SU-DHL-6 (cell line): ENCODE data around the gene TLR10.

Experiments used
- H2AFZ ChIP-seq: fragments of 200-600 bp; sonication (generic); 2 replicates; pipeline ENCODE4 v1.6.1; 2014; ENCODE audit warnings: low read depth, mild to moderate bottlenecking, moderate library complexity, mixed read lengths, antibody characterized with exemption, low read length; ENCODE audit not compliant: severe bottlenecking
- H3F3A ChIP-seq: fragments of 200-600 bp; shearing (Covaris generic); 2 replicates; pipeline ENCODE4 v1.6.0; 2016; ENCODE audit warnings: antibody characterized with exemption, mild to moderate bottlenecking; ENCODE audit not compliant: insufficient read depth
- H3K27ac ChIP-seq: fragments of 200-600 bp; sonication (generic); 2 replicates; pipeline ENCODE4 v1.5.1; 2016; ENCODE audit warnings: low read depth, mild to moderate bottlenecking, low read length, moderate library complexity, mixed read lengths
- H3K27me3 ChIP-seq: fragments of 200-600 bp; sonication (generic), shearing (Covaris generic); 2 replicates; pipeline ENCODE4 v1.6.0; 2014; ENCODE audit warnings: mild to moderate bottlenecking, low read length
- H3K36me3 ChIP-seq: fragments of 200-600 bp; sonication (generic); 2 replicates; pipeline ENCODE4 v1.6.1; 2014; ENCODE audit warnings: mild to moderate bottlenecking, low read length, mixed read lengths
- H3K4me2 ChIP-seq: fragments of 300-600, 200-600 bp; shearing (Covaris generic), sonication (generic); 2 replicates; pipeline ENCODE4 v1.6.0; 2014; ENCODE audit warnings: low read length, low read depth, mild to moderate bottlenecking; ENCODE audit not compliant: poor library complexity, severe bottlenecking
- H3K4me3 ChIP-seq: fragments of 200-600 bp; sonication (generic); 2 replicates; pipeline ENCODE4 v1.5.1; 2014; ENCODE audit warnings: antibody characterized with exemption, low read length, mild to moderate bottlenecking, mixed read lengths; ENCODE audit not compliant: insufficient read depth, poor library complexity, severe bottlenecking
- H3K79me2 ChIP-seq: fragments of 200-600 bp; sonication (generic); 2 replicates; pipeline ENCODE4 v1.6.1; 2014; ENCODE audit warnings: mild to moderate bottlenecking, low read length, moderate library complexity; ENCODE audit not compliant: insufficient read depth
- H3K9ac ChIP-seq: fragments of 200-600 bp; sonication (generic); 2 replicates; pipeline ENCODE4 v1.7.0; 2014; ENCODE audit warnings: mild to moderate bottlenecking, low read length
- H3K9me2 ChIP-seq: fragments of 200-600 bp; sonication (generic); replicated peaks from 2 replicates; pipeline ENCODE4 v1.6.1; 2014; ENCODE audit warnings: low read length; ENCODE audit not compliant: insufficient read depth
- H3K9me3 ChIP-seq: fragments of 200-600 bp; sonication (generic); 2 replicates; pipeline ENCODE4 v1.6.1; 2014; ENCODE audit warnings: low read length, mixed read lengths; ENCODE audit not compliant: insufficient read depth
- H4K20me1 ChIP-seq: fragments of 200-600 bp; sonication (generic); 2 replicates; pipeline ENCODE4 v1.6.1; 2014; ENCODE audit warnings: low read depth, mild to moderate bottlenecking, antibody characterized with exemption, low read length, moderate library complexity, mixed read lengths
- CTCF ChIP-seq: fragments of 200-600 bp; sonication (generic); IDR thresholded peaks from one replicate; pipeline ENCODE4 v1.5.1; 2017; ENCODE audit warnings: antibody characterized with exemption, mild to moderate bottlenecking, low read length, moderate library complexity; ENCODE audit not compliant: insufficient read depth, poor library complexity, severe bottlenecking
- EZH2phosphoT487 ChIP-seq: fragments of 200-600 bp; sonication (generic), shearing (Covaris generic); conservative IDR thresholded peaks from 2 replicates; pipeline ENCODE4 v1.6.1; 2018; ENCODE audit warnings: mild to moderate bottlenecking, antibody characterized with exemption, low read length, moderate library complexity, mixed read lengths

TLR10 gene

GRCh38 chr4:38749336-38749735 lies 33.5 kb downstream of the TLR10 start:
- H3K27me3 ChIP-seq: no peaks in the 10 kb centered on the region
- no peaks in the 10 kb centered on the region for H3K79me2 ChIP-seq
- H3K9ac ChIP-seq: no peak overlapping the region
- TF ChIP-seq EZH2phosphoT487 (no peak), CTCF (no peak)
- H2AFZ ChIP-seq: no peak overlapping the region
- no peak overlapping the region for H3K27ac ChIP-seq
- no peaks in the 10 kb centered on the region for H3K36me3 ChIP-seq
- no peak overlapping the region for H3K4me2 ChIP-seq
- no peaks in the 10 kb centered on the region for H3F3A ChIP-seq
- H4K20me1 ChIP-seq: no peaks in the 10 kb centered on the region
- H3K4me3 ChIP-seq: no peak overlapping the region
- H3K9me3 ChIP-seq: peaks cover 21% of the 10 kb centered on the region; the same call in 1 of the 2 replicates
- no peaks in the 10 kb centered on the region for H3K9me2 ChIP-seq

- H3K4me2 ChIP-seq: no peak overlapping the region
- peaks cover 21% of the 10 kb centered on the region; the same call in 1 of the 2 replicates for H3K9me3 ChIP-seq
- H3K9ac ChIP-seq: no peak overlapping the region
- no peaks in the 10 kb centered on the region for H3K36me3 ChIP-seq
- H3K79me2 ChIP-seq: no peaks in the 10 kb centered on the region
- H3K4me3 ChIP-seq: no peak overlapping the region
- H4K20me1 ChIP-seq: no peaks in the 10 kb centered on the region
- H3K27ac ChIP-seq: no peak overlapping the region
- H3K27me3 ChIP-seq: no peaks in the 10 kb centered on the region
- H2AFZ ChIP-seq: no peak overlapping the region
- H3K9me2 ChIP-seq: no peaks in the 10 kb centered on the region
- H3F3A ChIP-seq: no peaks in the 10 kb centered on the region
- TF ChIP-seq EZH2phosphoT487 (no peak), CTCF (no peak)
These were observed 35.2 kb downstream of the TLR10 start for GRCh38 chr4:38747629-38748028.

GRCh38 chr4:38745881-38746280 lies 36.9 kb downstream of the TLR10 start:
- H3F3A ChIP-seq: no peaks in the 10 kb centered on the region
- TF ChIP-seq CTCF (no peak), EZH2phosphoT487 (no peak)
- no peaks in the 10 kb centered on the region for H3K79me2 ChIP-seq
- peaks cover 21% of the 10 kb centered on the region; the same call in 1 of the 2 replicates for H3K9me3 ChIP-seq
- H3K4me3 ChIP-seq: no peak overlapping the region
- no peak overlapping the region for H2AFZ ChIP-seq
- no peak overlapping the region for H3K9ac ChIP-seq
- no peaks in the 10 kb centered on the region for H3K36me3 ChIP-seq
- no peak overlapping the region for H3K4me2 ChIP-seq
- no peaks in the 10 kb centered on the region for H3K27me3 ChIP-seq
- H3K27ac ChIP-seq: no peak overlapping the region
- no peaks in the 10 kb centered on the region for H4K20me1 ChIP-seq
- H3K9me2 ChIP-seq: no peaks in the 10 kb centered on the region

GRCh38 chr4:38743866-38744265 lies 38.9 kb downstream of the TLR10 start:
- H3K27me3 ChIP-seq: no peaks in the 10 kb centered on the region
- peaks cover 20% of the 10 kb centered on the region; the same call in 1 of the 2 replicates for H3K9me3 ChIP-seq
- no peaks in the 10 kb centered on the region for H3F3A ChIP-seq
- H3K9me2 ChIP-seq: no peaks in the 10 kb centered on the region
- TF ChIP-seq EZH2phosphoT487: no peak
- TF ChIP-seq CTCF: no peak
- no peak overlapping the region for H2AFZ ChIP-seq
- H3K27ac ChIP-seq: no peak overlapping the region
- H4K20me1 ChIP-seq: no peaks in the 10 kb centered on the region
- no peaks in the 10 kb centered on the region for H3K79me2 ChIP-seq
- no peaks in the 10 kb centered on the region for H3K36me3 ChIP-seq
- no peak overlapping the region for H3K4me3 ChIP-seq
- H3K9ac ChIP-seq: no peak overlapping the region
- H3K4me2 ChIP-seq: no peak overlapping the region
